MM.1S (cell line): ENCODE measurements around the gene PIAS3.

Source experiments
- EZH2phosphoT487 ChIP-seq: fragments of 300-600 bp; sonication (generic); IDR thresholded peaks from 2 replicates; pipeline ENCODE4 v1.6.1; 2018; ENCODE audit warnings: antibody characterized with exemption, low read length
- TF ChIP-seq, protein P1 (sequence below): fragments of 300-600 bp; sonication (generic); IDR thresholded peaks from 2 replicates; pipeline ENCODE4 v1.5.1; 2016; ENCODE audit warnings: antibody characterized with exemption, low read length, mixed read lengths

DNA sequence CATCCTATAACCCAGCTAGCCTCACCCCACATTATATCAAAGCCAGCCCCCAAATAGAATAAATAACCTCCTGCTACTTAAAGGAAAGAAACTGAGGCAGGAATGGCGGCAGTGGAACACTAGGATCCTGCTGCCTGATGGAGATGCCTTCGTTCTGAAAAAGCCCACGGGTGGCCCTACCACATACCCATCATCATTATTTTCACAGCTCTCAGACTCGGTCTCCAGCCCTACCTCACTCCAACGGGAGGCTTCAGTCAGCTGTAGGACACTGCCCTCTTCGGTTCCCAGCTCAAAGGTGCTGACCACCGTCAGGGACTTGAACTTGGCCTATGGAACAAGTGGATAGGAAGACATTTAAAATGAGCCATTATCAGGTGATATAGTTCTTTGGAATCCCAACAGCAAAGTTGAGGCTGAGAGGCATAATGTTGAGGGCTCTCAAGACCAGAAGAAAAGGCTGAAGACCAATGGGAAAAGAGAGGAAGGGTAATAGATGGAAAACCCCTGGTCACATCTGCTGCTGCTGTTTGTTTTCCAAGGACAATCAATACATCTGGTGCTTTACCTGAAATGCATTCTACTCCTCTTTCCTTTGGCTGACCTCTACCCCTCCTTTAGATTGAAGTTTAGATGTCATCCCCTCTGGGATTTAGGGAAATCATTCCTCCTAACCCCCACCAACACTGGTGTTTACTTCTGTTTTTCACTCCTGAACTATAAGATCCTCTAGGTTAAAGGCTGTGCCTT lies 34.6 kb upstream of the PIAS3 start:
- TF ChIP-seq, protein P1, sequence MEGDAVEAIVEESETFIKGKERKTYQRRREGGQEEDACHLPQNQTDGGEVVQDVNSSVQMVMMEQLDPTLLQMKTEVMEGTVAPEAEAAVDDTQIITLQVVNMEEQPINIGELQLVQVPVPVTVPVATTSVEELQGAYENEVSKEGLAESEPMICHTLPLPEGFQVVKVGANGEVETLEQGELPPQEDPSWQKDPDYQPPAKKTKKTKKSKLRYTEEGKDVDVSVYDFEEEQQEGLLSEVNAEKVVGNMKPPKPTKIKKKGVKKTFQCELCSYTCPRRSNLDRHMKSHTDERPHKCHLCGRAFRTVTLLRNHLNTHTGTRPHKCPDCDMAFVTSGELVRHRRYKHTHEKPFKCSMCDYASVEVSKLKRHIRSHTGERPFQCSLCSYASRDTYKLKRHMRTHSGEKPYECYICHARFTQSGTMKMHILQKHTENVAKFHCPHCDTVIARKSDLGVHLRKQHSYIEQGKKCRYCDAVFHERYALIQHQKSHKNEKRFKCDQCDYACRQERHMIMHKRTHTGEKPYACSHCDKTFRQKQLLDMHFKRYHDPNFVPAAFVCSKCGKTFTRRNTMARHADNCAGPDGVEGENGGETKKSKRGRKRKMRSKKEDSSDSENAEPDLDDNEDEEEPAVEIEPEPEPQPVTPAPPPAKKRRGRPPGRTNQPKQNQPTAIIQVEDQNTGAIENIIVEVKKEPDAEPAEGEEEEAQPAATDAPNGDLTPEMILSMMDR = no peak
- no peak for TF ChIP-seq EZH2phosphoT487
